ENCODE results near the gene EXD3.

The EXD3 gene

GRCh38 chr9:137299938-137300337 lies 123.0 kb downstream of the EXD3 start:
- no peak overlapping the region for H3K27ac ChIP-seq (replicated peaks)
- H3K4me3 ChIP-seq (replicated peaks; ENCODE audit: insufficient read depth, low read length): no peak overlapping the region
- peaks cover 18% of the 10 kb centered on the region for H3K27me3 ChIP-seq (ENCODE audit: insufficient read depth, poor library complexity, severe bottlenecking)
- no peak for TF ChIP-seq REST (IDR thresholded peaks at IDR 0.05; ENCODE audit: insufficient replicate concordance, low read depth)
- TF ChIP-seq POLR2AphosphoS5 (IDR thresholded peaks at IDR 0.05; ENCODE audit: low read depth): no peak
- no peak for TF ChIP-seq CTCF (IDR thresholded peaks at IDR 0.05; ENCODE audit: insufficient read depth, low read length)
- TF ChIP-seq SPI1 (IDR thresholded peaks at IDR 0.05; ENCODE audit: borderline replicate concordance, low read depth): no peak
- no peak for TF ChIP-seq GABPA (IDR thresholded peaks at IDR 0.05; ENCODE audit: low read depth)
- DNase-seq (ENCODE audit: low read depth in 1 of 2, low spot score in 1 of 2): no peak

- TF ChIP-seq POLR2AphosphoS5 (IDR thresholded peaks at IDR 0.05; ENCODE audit: low read depth) (no peak), SPI1 (IDR thresholded peaks at IDR 0.05; ENCODE audit: borderline replicate concordance, low read depth) (no peak), GABPA (IDR thresholded peaks at IDR 0.05; ENCODE audit: low read depth) (no peak), CTCF (IDR thresholded peaks at IDR 0.05; ENCODE audit: insufficient read depth, low read length) (no peak), REST (IDR thresholded peaks at IDR 0.05; ENCODE audit: insufficient replicate concordance, low read depth) (no peak)
- H3K27me3 ChIP-seq (ENCODE audit: insufficient read depth, poor library complexity, severe bottlenecking): peaks cover 15% of the 10 kb centered on the region
- no peak for DNase-seq (ENCODE audit: low read depth in 1 of 2, low spot score in 1 of 2)
- no peak overlapping the region for H3K27ac ChIP-seq (replicated peaks)
- H3K4me3 ChIP-seq (replicated peaks; ENCODE audit: insufficient read depth, low read length): no peak overlapping the region
These were observed 123.8 kb downstream of the EXD3 start for GRCh38 chr9:137299203-137299565.

GRCh38 chr9:137298401-137299202 lies 124.4 kb downstream of the EXD3 start:
- no peak overlapping the region for H3K27ac ChIP-seq (replicated peaks)
- no peak overlapping the region for H3K4me3 ChIP-seq (replicated peaks; ENCODE audit: insufficient read depth, low read length)
- peaks cover 15% of the 10 kb centered on the region for H3K27me3 ChIP-seq (ENCODE audit: insufficient read depth, poor library complexity, severe bottlenecking)
- TF ChIP-seq REST (IDR thresholded peaks at IDR 0.05; ENCODE audit: insufficient replicate concordance, low read depth) (no peak), GABPA (IDR thresholded peaks at IDR 0.05; ENCODE audit: low read depth) (no peak), CTCF (IDR thresholded peaks at IDR 0.05; ENCODE audit: insufficient read depth, low read length) (no peak), SPI1 (IDR thresholded peaks at IDR 0.05; ENCODE audit: borderline replicate concordance, low read depth) (no peak), POLR2AphosphoS5 (IDR thresholded peaks at IDR 0.05; ENCODE audit: low read depth) (no peak)
- DNase-seq (ENCODE audit: low read depth in 1 of 2, low spot score in 1 of 2): no peak

All from HL-60 (cell line).